Osteocyte (in vitro differentiated cells): ENCODE results near the gene GSTM4. TPM values are rescaled to one million over a fixed set of nuclear protein-coding genes. Genes with fewer than 3 reads are reported as not detected.
"Not testable (repeated sequence)": the region's sequence is repeated elsewhere in the genome, so short reads cannot be mapped to it uniquely, and the experiment has no call there.

Experiments
- DNase-seq: peaks from one replicate; pipeline ENCODE4 v3.0.0; 2021; ENCODE audit warnings: mixed read lengths; ENCODE audit not compliant: unreplicated experiment; ENCODE audit errors: extremely low spot score
- H3K27ac Mint-ChIP-seq: one replicate; pipeline ENCODE4 v1.8.0; 2021; ENCODE audit warnings: mild to moderate bottlenecking, mixed read lengths; ENCODE audit not compliant: unreplicated experiment
- H3K27me3 Mint-ChIP-seq: one replicate; pipeline ENCODE4 v1.8.0; 2021; ENCODE audit warnings: mixed read lengths; ENCODE audit not compliant: unreplicated experiment
- H3K36me3 Mint-ChIP-seq: one replicate; pipeline ENCODE4 v1.8.0; 2021; ENCODE audit warnings: mixed read lengths; ENCODE audit not compliant: unreplicated experiment
- H3K4me1 Mint-ChIP-seq: one replicate; pipeline ENCODE4 v1.8.0; 2021; ENCODE audit warnings: mixed read lengths; ENCODE audit not compliant: unreplicated experiment
- H3K4me3 Mint-ChIP-seq: one replicate; pipeline ENCODE4 v1.8.0; 2021; ENCODE audit warnings: mild to moderate bottlenecking, moderate library complexity, mixed read lengths; ENCODE audit not compliant: unreplicated experiment
- H3K9me3 Mint-ChIP-seq: one replicate; pipeline ENCODE4 v1.8.0; 2021; ENCODE audit warnings: mixed read lengths; ENCODE audit not compliant: unreplicated experiment
- CTCF ChIP-seq: fragments of 200-600 bp; sonication (generic); IDR thresholded peaks from 2 replicates; pipeline ENCODE4 v1.5.0; 2021; ENCODE audit warnings: antibody characterized with exemption, mild to moderate bottlenecking, moderate library complexity
- total RNA-seq: library from RNA; stranded (reverse); gene quantifications from 2 replicates; pipeline ENCODE4 v1.2.1, GENCODE V29; 2021

Gene GSTM4
- total RNA-seq, 1 donor from 2014 or later: 25.1 TPM

GRCh38 chr1:109689844-109690405 is 34.0 kb downstream of the GSTM4 start:
- H3K4me1 Mint-ChIP-seq: no peaks in the 10 kb centered on the region
- DNase-seq: no peak
- no peak overlapping the region for H3K27ac Mint-ChIP-seq
- no peak for TF ChIP-seq CTCF
- no peaks in the 10 kb centered on the region for H3K9me3 Mint-ChIP-seq
- no peak overlapping the region for H3K4me3 Mint-ChIP-seq
- no peaks in the 10 kb centered on the region for H3K36me3 Mint-ChIP-seq
- H3K27me3 Mint-ChIP-seq: no peaks in the 10 kb centered on the region

GRCh38 chr1:109691759-109692158 is 35.9 kb downstream of the GSTM4 start:
- H3K27me3 Mint-ChIP-seq: no peaks in the 10 kb centered on the region
- no peak for TF ChIP-seq CTCF
- H3K9me3 Mint-ChIP-seq: no peaks in the 10 kb centered on the region
- H3K27ac Mint-ChIP-seq: no peak overlapping the region
- H3K4me1 Mint-ChIP-seq: no peaks in the 10 kb centered on the region
- no peak overlapping the region for H3K4me3 Mint-ChIP-seq
- no peak for DNase-seq
- H3K36me3 Mint-ChIP-seq: no peaks in the 10 kb centered on the region

- not testable (repeated sequence) for H3K27me3 Mint-ChIP-seq, H3K27ac Mint-ChIP-seq, H3K36me3 Mint-ChIP-seq, H3K4me3 Mint-ChIP-seq, H3K9me3 Mint-ChIP-seq, H3K4me1 Mint-ChIP-seq, DNase-seq
Measured at GRCh38 chr1:109694400-109694799, 38.5 kb downstream of the GSTM4 start.

DNA sequence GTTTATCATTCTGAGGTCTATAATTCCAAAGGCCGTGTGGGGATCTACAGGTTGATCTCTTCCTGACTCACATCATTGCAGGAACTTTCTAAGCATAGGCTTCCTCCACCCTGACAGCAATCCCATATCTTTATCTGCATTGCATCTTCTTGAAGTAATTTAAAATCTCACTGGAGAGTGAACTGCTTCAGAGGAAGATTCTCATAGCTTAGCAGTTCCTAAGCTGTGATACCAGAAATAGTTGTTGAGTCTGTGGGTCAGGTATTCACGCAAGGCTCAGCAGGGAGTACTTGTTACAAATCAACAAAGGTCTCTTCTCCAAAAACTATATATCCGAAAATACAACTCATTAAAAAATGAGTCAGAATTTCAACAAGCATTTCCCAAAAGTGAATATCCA is 39.2 kb downstream of the GSTM4 start:
- H3K27ac Mint-ChIP-seq, H3K4me3 Mint-ChIP-seq, H3K4me1 Mint-ChIP-seq, H3K27me3 Mint-ChIP-seq, H3K9me3 Mint-ChIP-seq, H3K36me3 Mint-ChIP-seq, DNase-seq: not testable (repeated sequence)

DNA sequence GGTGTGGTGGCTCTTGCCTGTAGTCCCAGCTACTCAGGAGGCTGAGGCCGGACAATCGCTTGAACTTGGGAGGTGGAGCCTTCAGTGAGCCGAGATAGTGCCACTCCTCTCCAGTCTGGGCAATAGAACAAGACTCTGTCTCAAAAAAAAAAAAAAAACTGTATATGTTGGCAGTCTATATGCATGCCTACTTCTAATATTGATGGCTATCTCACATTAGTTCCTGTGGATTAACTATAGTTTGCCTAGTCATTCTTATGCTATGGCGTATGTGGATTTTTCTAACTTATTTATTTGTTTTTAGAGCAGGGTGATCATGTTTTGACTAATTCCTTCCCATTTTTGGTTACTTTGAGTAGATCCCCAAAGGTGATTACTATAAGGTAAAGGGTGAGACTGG is 41.2 kb downstream of the GSTM4 start:
- Mint-ChIP-seq H3K27me3 (no peaks in the 10 kb centered on the region), H3K4me1 (no peaks in the 10 kb centered on the region), H3K9me3 (no peaks in the 10 kb centered on the region), H3K27ac (no peak overlapping the region), H3K4me3 (no peak overlapping the region), H3K36me3 (no peaks in the 10 kb centered on the region)
- no peak for TF ChIP-seq CTCF
- no peak for DNase-seq

- H3K4me3 Mint-ChIP-seq: not testable (repeated sequence)
Measured at GRCh38 chr1:109697861-109698260, 42.0 kb downstream of the GSTM4 start.

GRCh38 chr1:109702940-109703339 is 47.0 kb downstream of the GSTM4 start:
- not testable (repeated sequence) for H3K27ac Mint-ChIP-seq, H3K4me1 Mint-ChIP-seq, DNase-seq, H3K4me3 Mint-ChIP-seq, H3K36me3 Mint-ChIP-seq, H3K27me3 Mint-ChIP-seq
- peaks cover 16% of the 10 kb centered on the region for H3K9me3 Mint-ChIP-seq

More at GRCh38 chr1:109697861-109698260, 42.0 kb downstream of the GSTM4 start:
- not testable (repeated sequence) for H3K27me3 Mint-ChIP-seq, H3K4me1 Mint-ChIP-seq, DNase-seq, H3K9me3 Mint-ChIP-seq, H3K27ac Mint-ChIP-seq, H3K36me3 Mint-ChIP-seq
